ENCODE results near the gene BTBD2.

GRCh38 chr19:1968279-1969175, 47.0 kb downstream of the BTBD2 start:
- TF ChIP-seq CTCF (IDR thresholded peaks at IDR 0.05 in 4 of 5, conservative IDR thresholded peaks at IDR 0.05 in 1 of 5): no peak
- no peak for TF ChIP-seq POLR2A (IDR thresholded peaks at IDR 0.05)
